HL-60 (cell line): ENCODE data around the gene LRRN4.

ENCODE experiments used
- POLR2AphosphoS5 ChIP-seq: IDR thresholded peaks from 2 replicates; pipeline ENCODE4 v1.6.1; 2012; ENCODE audit warnings: low read depth
- TF ChIP-seq, protein P1 (sequence below): IDR thresholded peaks from one replicate; pipeline ENCODE4 v1.5.1; 2011; ENCODE audit warnings: low read length, control low read depth, inconsistent platforms; ENCODE audit not compliant: insufficient read depth

DNA sequence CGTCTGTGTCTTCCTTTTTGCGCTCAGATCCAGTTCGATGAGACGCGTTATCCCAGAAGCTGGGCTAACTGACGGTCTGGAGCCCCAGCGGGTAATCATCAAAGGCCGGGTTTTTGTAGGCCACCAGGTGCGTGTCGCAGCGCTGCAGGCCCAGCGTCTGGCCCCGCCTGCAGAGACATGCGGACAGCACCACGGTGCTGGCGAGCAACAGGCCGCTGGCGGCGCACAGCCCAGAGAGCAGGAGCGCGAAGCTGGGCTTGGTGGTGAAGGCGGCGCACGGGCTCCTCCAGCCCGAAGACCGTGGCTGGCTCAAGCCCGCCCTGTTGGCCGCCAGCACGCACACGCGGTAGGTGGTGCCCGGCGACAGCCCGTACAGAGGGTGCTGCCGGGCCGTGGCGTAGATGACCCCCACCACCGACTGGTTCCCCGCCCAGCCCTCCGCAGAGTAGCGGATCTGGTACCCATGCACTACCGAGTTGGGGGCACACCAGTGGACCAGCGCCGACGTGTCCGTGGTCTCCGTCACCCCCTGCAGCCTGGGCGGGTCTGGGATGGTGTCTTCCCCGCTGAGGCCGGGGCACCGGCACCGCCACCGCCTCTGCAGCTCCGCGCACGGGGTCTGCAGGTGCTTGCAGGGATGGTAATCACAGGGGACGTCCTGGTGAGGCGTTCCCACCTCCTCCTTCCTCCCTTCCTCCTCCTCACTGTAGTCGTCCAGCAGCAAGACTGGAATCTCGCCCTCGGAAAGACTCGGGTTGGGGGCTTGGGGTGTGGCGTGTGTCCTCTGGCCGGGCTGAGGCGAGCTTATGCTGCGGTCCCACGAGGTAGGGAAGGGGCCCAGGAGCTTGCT is 12.7 kb downstream of the LRRN4 start:
- TF ChIP-seq, protein P1, sequence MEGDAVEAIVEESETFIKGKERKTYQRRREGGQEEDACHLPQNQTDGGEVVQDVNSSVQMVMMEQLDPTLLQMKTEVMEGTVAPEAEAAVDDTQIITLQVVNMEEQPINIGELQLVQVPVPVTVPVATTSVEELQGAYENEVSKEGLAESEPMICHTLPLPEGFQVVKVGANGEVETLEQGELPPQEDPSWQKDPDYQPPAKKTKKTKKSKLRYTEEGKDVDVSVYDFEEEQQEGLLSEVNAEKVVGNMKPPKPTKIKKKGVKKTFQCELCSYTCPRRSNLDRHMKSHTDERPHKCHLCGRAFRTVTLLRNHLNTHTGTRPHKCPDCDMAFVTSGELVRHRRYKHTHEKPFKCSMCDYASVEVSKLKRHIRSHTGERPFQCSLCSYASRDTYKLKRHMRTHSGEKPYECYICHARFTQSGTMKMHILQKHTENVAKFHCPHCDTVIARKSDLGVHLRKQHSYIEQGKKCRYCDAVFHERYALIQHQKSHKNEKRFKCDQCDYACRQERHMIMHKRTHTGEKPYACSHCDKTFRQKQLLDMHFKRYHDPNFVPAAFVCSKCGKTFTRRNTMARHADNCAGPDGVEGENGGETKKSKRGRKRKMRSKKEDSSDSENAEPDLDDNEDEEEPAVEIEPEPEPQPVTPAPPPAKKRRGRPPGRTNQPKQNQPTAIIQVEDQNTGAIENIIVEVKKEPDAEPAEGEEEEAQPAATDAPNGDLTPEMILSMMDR = no peak
- TF ChIP-seq POLR2AphosphoS5 = no peak
